Activated CD8-positive, alpha-beta memory T cell treated with anti-CD3 and anti-CD28 coated beads, Interleukin-2, amount 50 U/mL, for 48 hours (primary cell): ENCODE measurements around the gene MELTF.

Source experiments
- DNase-seq: peaks from one replicate; pipeline ENCODE4 v3.0.0-alpha.2; 2020

Gene MELTF

DNA sequence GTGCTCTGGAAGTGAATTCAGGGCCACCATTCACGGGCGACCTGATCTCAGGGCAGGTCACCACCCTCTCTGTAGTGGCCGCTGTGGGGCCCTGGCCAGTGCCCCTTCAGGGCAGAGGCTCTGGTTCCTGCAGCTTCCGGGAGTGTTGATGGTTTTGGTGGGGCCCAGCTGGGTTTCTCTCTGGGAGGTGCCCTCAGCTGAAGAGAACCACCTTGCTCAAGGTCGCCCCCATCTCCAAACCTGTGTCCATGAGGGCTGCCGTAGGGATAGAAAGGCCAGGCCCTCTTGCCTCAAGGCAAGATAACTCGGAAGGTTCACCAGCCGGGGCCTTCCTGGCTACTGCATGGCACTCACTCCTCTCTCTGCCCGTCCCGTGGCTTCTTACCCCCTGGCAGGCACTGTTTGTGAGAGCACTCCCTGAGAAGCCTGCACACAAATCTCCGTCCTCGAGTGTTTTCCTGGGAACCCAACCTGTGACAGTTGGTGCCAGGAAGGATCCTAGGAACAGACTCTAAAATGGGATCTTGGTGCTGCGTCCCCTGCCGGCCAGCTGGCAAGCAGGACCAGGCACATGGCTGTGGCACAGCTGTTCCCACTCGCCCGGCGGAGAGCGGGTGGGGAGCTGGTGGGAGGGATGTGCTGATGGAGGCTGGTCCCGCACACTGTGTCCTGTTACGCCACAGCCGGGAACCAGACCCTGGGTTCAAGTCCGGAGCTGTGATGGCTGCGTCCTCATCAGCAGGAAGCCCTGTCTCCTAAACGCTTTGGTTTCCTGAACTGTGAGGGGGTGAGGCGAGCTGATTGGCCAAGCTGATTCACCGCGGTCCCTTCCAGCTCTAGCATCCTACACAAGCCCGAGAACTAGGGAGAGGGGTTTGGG is 37.8 kb downstream of the MELTF start:
- DNase-seq: no peak

DNA sequence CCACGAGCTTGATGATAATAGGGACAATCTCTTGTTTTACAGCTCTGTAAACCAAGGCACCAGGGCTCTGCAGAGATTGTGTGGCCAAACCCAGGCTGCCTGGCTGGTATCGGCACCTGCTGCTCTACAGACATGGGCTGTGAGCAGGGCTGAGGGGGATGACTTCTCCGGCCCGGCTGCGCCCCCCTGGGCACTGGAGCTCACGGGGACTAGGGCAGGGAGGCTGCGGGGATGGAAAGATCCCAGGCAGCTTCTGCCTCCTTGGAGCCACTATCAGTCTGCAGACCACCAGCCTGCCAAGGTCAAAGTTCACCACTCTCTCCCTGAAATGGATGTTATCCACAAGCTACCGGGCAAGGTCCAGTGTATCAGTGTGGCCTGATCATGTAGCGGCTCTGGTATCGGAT is 39.0 kb downstream of the MELTF start:
- DNase-seq: no peak

DNA sequence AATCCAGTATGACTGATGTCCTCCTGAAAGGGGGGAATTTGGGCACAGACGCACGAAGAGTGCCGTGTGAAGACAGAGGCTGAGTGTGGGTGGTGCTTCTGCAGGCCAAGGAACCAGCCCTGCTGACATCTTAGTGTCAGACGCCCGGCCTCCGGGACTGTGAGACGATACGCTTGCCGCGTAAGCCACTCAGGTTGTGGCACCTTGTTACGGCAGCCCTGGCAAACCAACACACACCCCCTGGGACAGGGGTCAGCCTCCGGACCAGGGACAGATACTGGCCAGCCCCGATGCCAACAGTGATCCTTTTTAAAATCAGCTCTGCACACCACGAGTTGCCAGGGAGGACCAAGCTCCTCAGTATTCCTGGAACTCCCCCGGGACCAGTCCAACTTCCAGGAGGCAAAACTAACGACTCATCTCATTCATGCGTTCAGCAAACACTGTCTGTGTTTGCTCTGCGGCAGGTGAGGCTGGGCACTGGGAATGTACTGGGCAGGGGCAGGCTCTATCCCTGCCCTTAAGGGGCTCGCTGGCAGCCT is 39.8 kb downstream of the MELTF start:
- no peak for DNase-seq

DNA sequence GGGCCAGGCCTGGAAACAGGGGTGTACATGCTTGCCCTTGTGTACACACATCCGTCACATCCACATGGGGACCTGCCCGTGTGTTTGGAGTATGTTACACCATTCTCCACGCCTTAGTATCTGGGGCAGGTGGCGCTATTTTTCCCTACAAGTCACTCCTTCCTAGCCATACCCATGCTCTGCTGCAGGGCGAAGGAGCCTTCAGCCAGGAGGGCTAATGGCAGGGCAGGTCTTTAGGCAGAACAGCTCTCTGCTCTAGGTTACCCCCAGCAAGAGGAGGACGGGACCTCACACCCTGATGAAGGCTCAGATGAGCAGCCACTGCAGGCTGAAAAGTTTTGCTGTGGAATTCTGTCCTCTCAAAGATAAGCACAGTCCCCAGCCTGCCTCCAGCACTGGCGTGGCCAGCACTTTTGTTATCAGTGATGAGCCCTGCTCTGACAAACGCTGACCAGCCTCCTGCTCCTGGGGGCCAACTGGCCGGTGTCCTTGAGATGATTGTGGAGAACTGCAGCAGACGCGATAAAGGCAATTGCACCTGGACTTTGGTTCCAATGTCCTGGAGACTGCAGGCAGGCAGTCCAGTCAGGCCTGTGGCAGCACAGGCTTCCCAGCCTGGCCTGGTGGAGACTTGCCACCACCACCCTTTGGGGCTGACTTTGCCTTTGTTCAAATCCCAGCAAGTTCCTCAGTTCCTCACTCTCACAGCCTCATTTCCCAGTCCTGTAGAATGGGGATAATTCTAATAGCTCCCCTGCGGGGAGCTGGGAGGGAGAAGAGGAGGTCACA is 41.2 kb downstream of the MELTF start:
- DNase-seq: no peak

DNA sequence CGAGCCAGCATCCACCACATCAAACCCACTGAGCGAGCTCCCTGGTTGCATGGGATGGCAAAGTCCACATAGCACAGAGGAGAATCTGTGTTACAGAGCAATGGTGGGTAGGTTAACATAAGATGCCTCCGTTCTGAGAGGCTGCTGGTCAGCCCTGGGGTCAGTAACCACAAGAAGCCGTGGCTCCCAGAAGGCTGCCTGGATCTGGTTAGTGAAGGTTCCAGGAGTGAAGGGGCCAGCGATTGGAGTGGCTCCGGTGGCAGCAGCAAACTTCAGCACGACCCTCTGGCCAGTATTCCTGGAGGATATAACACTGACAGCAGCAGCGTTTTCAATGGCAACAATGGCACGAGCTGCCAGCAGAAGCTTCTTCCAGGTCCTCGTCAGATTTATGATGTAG is 42.6 kb downstream of the MELTF start:
- no peak for DNase-seq

DNA sequence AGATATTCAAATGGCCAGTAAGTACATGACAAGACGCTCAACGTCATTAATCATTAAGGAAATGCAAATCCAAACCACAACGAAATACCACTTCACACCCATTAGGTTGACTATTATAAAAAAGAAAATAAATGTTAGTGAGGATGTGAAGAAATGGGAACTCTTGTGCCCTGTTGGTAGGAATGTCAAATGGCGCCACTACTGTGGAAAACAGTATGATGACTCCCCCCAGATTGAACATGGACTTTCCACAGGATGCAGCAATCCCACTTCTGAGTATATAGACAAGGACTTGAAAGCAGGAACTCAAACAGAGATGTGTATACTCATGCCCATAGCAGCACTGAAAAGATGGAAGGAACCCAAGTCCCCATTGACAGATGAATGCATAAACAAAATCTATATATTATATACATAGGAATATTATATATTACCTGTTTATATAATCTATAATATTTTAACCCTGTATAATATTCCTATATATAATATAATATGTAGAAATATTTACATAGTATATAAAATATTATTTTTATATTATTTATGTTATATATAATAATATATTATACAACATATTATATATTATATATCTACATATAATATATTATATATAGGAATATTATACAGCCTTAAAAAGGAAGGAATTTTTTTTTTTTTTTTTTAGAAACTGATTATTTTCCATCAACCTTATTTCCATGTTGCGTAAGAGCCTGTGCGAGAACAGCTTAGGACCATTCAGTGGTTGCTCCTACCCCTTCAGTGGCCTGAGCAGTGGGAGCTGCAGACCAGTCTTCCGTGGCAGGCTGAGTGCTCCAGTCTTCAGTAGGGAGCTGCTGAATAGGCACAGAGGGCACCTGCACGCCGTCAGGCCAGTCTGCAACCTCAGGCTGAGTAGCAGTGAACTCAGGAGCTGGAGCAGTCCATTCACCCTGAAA is 43.4 kb downstream of the MELTF start:
- DNase-seq: no peak

DNA sequence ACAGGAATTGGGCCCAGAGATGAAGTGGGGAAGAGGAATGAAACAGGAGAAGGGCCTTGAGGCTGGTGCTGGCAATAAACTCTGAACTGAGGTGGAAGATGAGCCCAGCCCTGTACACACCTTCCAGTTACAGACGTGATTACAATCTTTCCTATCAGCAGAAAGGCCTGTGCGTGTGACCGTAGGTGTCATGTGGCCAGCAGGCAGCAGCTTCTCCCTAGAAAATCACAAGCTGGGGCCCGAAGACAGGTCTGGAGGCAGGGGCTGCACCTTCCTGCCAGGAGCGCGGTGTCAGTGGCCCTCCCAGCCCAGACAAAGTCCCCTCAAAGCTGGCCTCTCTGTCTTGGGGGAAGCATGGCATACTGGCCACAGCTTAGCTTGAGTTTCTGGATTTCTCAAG is 44.3 kb downstream of the MELTF start:
- no peak for DNase-seq

DNA sequence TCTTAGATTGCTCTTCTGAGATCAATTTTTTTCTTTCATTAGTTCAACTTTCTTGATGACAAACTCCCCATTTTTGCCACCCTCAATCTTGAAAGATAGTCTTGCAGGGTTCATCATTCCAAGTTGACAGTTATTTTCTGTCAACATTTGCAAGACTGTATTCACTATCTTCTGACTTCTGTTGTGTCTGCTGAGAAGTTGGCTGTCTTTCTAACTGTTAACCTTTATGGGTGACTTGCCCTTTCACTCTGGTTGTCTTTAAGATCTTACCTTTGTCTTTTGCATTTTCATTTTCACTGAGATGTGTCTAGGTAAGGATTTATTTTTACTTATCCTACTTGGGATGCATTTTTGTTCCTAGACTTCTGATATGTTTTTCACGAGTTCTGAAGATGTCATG is 46.4 kb downstream of the MELTF start:
- DNase-seq: no peak

DNA sequence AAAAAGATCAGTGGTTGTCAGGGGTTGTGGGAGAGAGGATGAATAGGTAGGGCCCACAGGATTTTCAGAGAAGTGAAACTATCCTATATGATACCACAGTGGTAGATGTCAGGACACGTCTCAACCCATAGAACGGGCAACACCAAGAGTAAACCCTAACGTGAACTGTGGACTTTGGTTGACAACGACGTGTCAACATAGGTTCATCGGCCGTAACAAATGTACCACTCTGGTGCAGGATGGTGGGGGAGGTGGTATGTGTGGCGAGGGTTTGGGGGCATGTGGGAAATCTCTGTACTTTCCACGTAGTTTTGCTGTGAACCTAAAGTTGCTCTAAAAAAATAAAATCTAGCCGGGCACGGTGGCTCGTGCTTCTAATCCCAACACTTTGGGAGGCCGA is 48.0 kb downstream of the MELTF start:
- no peak for DNase-seq

DNA sequence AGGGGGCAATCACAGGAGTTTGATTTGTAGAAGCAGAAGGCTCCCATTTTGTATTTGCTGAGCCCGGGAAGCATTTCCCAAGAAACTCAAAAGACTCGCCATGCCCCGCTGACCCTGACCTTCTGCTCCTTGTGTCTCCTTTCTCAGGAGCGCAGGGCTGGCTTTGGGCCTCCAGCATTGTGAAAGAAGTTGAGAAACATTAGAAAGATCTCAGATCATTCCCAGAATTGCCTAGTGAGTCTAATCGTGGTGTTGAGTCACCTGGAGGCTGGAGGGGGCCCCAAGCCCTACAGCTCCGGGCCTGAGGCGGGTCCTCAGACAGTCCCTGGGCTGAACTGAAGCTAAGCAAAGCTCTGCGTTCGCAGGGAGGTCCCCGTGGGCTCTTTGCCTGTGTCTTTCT is 50.1 kb downstream of the MELTF start:
- no peak for DNase-seq

DNA sequence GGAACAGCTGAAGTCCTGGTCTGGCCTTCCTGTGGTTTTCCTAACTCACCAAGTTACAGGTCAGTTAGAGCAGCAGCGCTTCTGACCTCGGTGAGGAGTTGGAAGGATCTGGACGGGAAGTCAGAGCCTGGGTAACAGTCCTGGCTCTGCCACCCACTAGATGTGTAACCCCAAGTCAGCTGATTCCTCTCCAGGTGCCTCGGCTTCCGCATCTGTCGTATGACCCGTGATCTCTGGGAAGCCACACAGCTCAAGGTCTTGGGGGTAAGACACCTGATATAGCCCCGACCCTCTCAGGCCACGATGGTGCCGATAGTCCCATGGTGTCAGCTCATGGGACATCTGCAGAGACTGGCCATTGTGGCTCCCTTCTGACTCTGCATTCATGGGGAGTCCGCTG is 52.7 kb downstream of the MELTF start:
- DNase-seq: no peak

DNA sequence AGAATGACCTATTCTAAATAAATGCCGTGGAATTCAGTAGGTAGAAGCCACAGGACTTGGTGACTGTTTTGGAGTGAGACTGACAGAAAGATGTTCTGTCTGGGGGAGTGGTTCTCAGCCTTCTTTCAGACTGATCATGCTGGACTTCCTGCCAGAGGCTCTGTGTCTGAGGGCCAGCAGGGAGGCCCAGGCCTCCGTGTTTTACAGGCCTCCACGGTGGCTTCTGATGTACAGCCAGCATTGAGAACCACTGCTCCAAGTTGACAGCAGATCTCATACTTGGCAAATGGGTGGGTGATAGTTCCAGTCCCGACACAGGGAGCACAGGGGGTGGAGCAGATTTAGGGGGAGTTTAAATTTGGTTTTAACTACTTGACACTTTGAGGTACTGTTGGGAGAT is 54.3 kb downstream of the MELTF start:
- DNase-seq: no peak

DNA sequence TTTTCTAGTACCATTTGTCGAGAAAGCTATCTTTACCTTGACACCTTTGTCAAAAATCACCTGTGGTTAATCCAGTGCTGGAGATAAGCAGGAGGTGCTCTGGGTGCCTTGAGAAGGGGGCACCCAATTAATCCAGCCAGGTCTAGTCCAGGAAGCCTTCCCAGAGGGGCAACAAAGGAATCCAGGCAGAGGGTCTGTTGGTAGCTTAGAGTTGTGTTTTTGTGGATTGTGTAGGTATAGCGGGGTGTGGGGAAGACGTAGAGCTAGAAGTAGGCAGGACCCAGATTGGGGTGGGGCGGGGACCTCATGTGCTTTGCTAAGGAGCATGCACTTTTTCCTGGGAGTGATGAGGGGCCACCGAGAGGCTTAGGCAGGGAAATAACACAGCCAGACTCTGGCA is 55.0 kb downstream of the MELTF start:
- no peak for DNase-seq

DNA sequence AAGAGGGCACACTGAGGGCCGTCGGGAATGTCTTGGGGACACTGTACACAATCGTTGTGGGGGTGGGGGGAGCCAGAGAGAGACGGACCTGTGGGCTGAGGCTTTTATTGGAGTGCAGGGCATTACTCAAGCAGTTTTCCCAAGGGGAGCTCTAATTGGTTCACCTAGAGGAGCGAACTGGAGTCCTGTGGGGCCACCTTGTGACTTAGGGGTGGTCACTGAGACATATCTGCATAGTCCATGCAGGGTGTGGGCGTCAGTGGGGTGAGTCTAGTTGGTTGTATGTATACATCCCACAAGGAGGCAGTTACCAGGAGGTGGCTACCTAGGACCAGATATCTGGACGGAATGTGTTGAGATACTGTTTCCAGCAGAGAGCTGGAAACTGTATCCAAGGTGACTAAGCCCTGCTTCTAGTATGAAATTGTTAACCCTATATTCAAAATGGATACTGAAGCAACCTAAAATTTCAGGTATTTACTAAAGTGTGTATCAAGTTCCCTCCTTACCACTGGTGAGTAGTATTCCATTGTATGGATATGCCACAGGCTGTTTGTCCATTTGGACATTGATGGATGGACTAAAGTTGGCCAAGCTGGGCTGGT is 58.4 kb downstream of the MELTF start:
- DNase-seq: peak; percentile 47

DNA sequence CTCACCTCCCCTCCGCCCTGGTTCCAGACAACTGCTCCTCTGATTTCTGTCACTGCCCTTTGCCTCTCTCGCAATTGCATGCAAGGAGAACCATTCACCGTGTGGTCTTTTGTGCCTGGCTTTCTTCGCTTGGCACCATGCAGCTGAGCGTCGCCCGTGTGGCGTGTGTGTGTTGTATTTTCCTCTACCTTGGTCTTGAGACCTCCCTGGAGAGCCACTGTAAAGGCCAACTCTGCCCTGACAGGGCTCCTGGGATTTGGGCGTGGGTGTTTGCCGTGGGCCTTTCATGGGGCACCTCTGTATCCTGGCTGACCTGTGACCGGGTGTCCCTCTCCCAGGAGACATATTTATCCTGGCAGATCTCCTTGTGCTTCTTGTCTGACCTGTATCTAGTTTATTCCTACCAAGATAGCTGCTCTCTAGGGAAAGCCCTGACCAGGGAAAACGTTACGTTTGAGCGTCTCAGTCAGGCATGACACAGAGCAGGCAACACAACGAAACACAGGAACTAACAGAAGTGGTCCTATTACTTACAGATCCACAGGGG is 59.0 kb downstream of the MELTF start:
- DNase-seq: no peak

DNA sequence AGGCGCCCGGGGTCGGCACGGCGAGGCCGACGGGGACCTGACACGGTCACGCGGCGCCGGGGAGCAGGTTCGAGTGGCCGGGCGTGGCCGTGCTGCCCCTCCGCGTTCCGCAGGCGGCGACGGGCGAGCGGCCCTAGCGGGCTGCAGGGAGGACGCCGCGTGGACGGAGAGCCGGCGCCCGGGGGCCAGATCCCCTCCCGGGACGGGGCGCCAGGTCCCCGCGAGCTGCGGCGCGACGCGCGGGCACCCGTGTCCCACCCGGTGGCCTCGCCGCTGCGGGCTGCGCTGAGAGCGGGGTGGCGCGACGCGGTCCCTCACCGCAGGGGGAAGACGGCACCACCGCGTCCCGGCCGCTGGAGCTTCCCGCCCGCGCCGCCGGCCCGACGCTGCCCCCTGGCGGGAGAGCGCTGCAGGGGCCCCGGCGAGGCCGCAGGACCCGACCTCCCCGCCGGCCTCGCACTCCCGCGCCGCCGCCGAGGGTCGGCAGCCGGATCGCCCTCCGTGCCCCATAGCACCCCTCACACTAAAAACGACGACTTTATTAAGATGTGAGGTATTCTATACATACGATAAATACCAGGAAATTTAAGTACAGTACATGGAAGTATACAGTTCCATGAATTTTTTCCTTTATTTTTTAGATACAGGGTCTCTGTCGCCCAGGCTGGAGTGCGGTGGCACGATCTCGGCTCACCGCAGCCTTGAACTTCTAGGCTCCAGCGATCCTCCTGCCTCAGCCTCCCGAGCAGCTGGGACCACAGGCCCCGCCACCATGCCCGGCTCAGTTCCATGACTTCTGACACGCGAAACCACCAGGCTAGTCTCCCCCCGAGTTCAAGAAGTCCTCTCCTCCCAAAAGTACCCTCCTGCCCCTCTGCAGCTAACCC is 59.7 kb downstream of the MELTF start:
- DNase-seq: peak; percentile 90

DNA sequence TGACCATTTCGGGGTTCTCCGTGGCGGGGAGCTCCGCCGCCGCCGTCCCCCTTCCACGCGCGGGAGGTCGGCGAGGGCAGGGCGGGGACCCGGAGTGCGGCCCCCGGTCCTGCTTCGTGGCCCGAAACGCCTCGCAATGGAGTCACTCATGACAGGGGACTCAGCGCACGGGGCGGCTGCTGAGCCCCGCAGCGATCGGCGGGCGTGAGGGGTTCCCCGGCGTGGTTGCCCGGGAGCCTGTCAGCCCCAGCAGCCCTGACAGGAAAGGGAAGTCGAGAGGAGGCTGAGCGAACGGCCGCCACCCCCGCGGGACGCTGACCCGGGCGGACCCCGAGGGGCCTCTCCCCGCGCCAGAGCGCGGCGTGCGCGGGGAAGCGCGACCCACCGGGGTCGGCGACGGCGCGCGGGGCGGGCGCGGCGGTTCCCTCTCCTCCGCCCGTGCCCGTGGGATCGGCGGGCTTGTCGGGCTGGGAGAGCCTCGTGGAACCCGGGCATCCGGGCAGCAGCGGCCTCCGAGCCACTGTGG is 60.4 kb downstream of the MELTF start:
- peak; percentile 81 for DNase-seq

DNA sequence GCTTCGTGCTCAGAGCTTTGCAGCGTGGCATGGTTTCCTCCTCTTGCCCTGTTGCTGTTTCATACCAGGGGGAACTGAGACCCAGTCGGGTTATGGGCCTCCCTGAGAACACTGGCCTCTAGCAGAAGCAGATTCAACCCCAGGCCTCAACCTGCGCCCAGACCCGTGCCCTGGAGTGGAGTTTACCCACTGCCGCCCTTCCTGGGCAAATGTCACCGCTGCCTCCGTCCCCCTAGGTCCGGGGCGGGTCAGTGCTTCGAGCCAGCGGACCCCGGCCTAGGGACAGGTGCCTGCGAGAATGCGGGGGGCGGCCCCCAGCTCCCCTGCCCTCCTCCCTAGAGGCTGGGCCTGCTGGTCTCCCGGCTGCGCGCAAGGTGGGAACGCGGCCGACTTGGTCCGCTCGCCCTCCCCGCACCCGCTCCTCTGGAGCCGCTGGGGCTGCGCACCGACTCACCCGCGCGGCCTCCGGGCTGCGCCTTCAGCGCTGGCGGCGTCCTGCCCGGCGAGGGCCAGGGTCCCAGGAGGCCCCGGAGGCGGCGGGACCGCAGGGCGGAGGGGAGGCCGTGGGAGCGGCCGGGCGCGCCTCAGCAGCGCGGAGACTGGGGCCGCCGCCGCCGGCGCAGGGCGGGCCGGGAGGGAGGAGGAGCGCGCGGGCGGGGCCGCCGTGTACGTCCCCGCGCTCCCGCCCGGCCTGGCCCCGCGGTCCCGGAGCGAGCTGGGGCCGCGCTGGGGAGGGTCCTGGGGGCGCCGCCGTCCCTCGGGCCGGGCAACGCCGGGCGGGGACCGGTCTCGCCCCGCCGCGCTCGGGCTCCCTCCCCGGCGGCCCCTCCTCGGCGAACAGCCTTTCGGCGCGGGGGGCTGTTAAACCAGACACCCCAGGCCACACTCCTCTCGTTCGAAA is 61.1 kb downstream of the MELTF start, which contains the start of gene PIGZ:
TSS of gene PIGZ (minus strand) at position 601 of the 901 bp plus-strand sequence. CDS start 16,802 bp downstream, outside the sequence.
- DNase-seq: peak; percentile 70
